Trophoblast cell (in vitro differentiated cells and primary cell): Measurements from ENCODE around the gene UBE2L3.

Experiments used
- DNase-seq, 2 donors: peaks; one replicate each; pipeline ENCODE4 v3.0.0-alpha.2; 2016
- H2AFZ ChIP-seq: 2 replicates; pipeline ENCODE4 v1.6.1; 2013; ENCODE audit warnings: low read length, moderate library complexity, mild to moderate bottlenecking; ENCODE audit not compliant: insufficient read depth, poor library complexity
- H2AK5ac ChIP-seq: 2 replicates; pipeline ENCODE4 v1.6.1; 2013; ENCODE audit warnings: mild to moderate bottlenecking, low read length
- H2BK120ac ChIP-seq: 2 replicates; pipeline ENCODE4 v1.6.1; 2013; ENCODE audit warnings: low read length, mild to moderate bottlenecking, moderate library complexity; ENCODE audit not compliant: insufficient read depth, poor library complexity
- H2BK12ac ChIP-seq: 2 replicates; pipeline ENCODE4 v1.6.1; 2013; ENCODE audit warnings: mild to moderate bottlenecking, low read length, moderate library complexity
- H2BK5ac ChIP-seq: 2 replicates; pipeline ENCODE4 v1.6.1; 2013; ENCODE audit warnings: low read length, low read depth, moderate library complexity, mild to moderate bottlenecking; ENCODE audit not compliant: poor library complexity
- H3K14ac ChIP-seq: 2 replicates; pipeline ENCODE4 v1.6.1; 2013; ENCODE audit warnings: mild to moderate bottlenecking, low read length
- H3K18ac ChIP-seq: 2 replicates; pipeline ENCODE4 v1.6.1; 2013; ENCODE audit warnings: mild to moderate bottlenecking, low read length
- H3K23ac ChIP-seq: 2 replicates; pipeline ENCODE4 v1.6.1; 2013; ENCODE audit warnings: low read length
- H3K27ac ChIP-seq: 2 replicates; pipeline ENCODE4 v1.5.1; 2013; ENCODE audit warnings: low read depth, mild to moderate bottlenecking, inconsistent platforms, low read length, moderate library complexity
- H3K27me3 ChIP-seq: 2 replicates; pipeline ENCODE4 v1.6.1; 2013; ENCODE audit warnings: inconsistent platforms, mild to moderate bottlenecking, low read length, moderate library complexity; ENCODE audit not compliant: insufficient read depth
- H3K36me3 ChIP-seq, 2 experiments: 1 replicate in 1 of 2; 2 replicates in 1 of 2; pipeline ENCODE4 v1.6.1; 2013; ENCODE audit warnings: low read length in 2 of 2, mild to moderate bottlenecking in 2 of 2, moderate library complexity in 1 of 2; ENCODE audit not compliant: insufficient read depth in 2 of 2, control insufficient read depth in 1 of 2
- H3K4ac ChIP-seq: 2 replicates; pipeline ENCODE4 v1.6.1; 2013; ENCODE audit warnings: low read depth, mild to moderate bottlenecking, low read length, moderate library complexity
- H3K4me1 ChIP-seq, 2 experiments: 1 replicate in 1 of 2; 2 replicates in 1 of 2; pipeline ENCODE4 v1.6.1; 2013; ENCODE audit warnings: low read length in 2 of 2, mild to moderate bottlenecking in 2 of 2, moderate library complexity in 1 of 2; ENCODE audit not compliant: insufficient read depth in 2 of 2, control insufficient read depth in 1 of 2
- H3K4me2 ChIP-seq: 2 replicates; pipeline ENCODE4 v1.6.1; 2013; ENCODE audit warnings: inconsistent platforms, mild to moderate bottlenecking, low read length, moderate library complexity
- H3K4me3 ChIP-seq: 2 replicates; pipeline ENCODE4 v1.5.1; 2013; ENCODE audit warnings: mild to moderate bottlenecking, low read depth, low read length, inconsistent platforms
- H3K79me1 ChIP-seq: one replicate; pipeline ENCODE4 v1.6.1; 2013; ENCODE audit warnings: low read length
- H3K79me2 ChIP-seq: 2 replicates; pipeline ENCODE4 v1.6.1; 2013; ENCODE audit warnings: low read length, mild to moderate bottlenecking; ENCODE audit not compliant: control insufficient read depth, insufficient read depth, poor library complexity
- H3K9ac ChIP-seq: 2 replicates; pipeline ENCODE4 v1.6.1; 2013; ENCODE audit warnings: mild to moderate bottlenecking, low read length
- H3K9me3 ChIP-seq: 2 replicates; pipeline ENCODE4 v1.6.1; 2013; ENCODE audit warnings: low read depth, mild to moderate bottlenecking, control low read depth, inconsistent platforms, low read length; ENCODE audit not compliant: insufficient read depth
- H4K12ac ChIP-seq: 2 replicates; pipeline ENCODE4 v1.6.1; 2013; ENCODE audit warnings: low read depth, mild to moderate bottlenecking, low read length, moderate library complexity
- H4K8ac ChIP-seq: 2 replicates; pipeline ENCODE4 v1.6.1; 2013; ENCODE audit warnings: low read depth, mild to moderate bottlenecking, low read length, moderate library complexity
- H4K91ac ChIP-seq: one replicate; pipeline ENCODE4 v1.6.1; 2013; ENCODE audit warnings: low read depth, mild to moderate bottlenecking, low read length, moderate library complexity
- WGBS: extraction: QIAGEN DNeasy Blood & Tissue Kit; methylation state at CpG from one replicate; pipeline ENCODE4 v1.1.7; 2013; ENCODE audit warnings: missing lambda C conversion rate; ENCODE audit not compliant: insufficient read length, insufficient coverage; ENCODE audit errors: extremely low coverage; 5-methylcytosine and 5-hydroxymethylcytosine counted together

UBE2L3 gene

DNA sequence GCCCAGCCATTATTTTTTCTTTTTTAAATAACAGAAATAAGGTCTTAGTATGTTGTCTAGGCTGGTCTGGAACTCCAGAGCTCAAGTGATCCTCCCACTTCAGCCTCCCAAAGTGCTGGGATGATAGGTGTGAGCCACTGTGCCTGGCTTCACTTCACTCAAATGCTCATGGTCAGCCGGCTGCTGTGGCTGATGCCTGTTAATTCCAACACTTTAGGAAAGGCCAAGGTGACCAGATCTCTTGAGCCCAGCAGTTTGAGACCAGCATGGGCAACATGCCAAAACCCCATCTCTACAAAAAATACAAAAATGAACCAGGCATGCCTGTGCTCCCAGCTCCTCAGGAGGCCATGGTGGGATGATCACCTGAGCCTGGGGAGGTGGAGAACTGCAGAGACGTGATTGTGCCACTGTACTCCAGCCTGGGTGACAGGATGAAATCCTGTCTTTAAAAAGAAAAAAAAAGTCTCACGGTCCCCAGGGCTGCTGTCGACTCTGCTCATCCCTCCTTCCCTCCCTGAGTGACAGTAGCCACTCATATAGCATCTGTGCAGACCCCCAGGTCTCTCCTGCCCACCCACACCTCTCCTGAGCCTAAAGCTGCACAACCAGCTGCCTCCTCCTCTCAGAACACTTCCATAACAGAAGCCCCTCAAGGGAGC lies 58.7 kb downstream of the UBE2L3 start:
- no CpG with 5 or more reads among the region's 4 CpGs for WGBS

DNA sequence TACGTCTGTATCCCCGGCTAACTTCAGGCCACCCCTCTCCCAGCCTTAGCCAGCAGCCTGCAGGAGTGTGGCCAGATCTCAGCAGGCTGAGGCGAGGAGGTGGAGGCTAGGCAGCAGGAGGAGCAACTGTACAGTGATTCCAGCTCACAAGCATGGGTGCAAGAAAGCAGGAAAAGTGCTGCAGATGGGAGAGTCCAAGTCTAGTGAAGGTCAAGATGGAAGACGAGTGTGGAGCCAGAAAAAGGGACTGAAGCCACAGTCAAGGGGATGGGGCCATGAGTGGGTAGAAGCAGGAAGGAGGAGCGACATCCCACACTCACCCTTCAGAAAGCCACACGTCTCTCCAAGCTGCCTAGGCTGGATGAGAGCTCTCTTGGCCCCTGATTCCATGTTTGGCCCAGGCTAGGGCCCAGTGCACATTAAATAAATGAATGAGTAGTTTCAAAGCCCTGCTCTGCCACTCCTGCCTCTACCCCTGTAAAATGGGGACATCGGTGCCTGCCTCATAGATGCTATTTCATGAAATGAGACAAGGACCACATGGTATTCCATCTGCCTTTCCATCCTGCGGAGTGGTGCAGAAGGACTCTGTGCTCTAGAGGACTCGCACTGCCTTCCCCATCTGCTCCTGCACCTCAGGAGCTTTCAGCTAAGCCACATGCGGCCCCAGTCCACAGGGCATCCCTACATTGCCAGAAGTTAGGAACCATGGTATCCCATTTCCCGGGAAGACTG lies 59.4 kb downstream of the UBE2L3 start:
- Histone ChIP-seq H3K23ac (no peak overlapping the region), H3K14ac (no peak overlapping the region), H3K18ac (no peak overlapping the region), H3K9ac (no peak overlapping the region), H4K12ac (no peak overlapping the region), H3K4ac (no peak overlapping the region), H3K4me2 (no peak overlapping the region), H3K27ac (no peak overlapping the region), H3K79me1 (peaks cover 7% of the 10 kb centered on the region), H4K91ac (no peak overlapping the region), H4K8ac (no peak overlapping the region), H2BK120ac (no peak overlapping the region), H2AK5ac (no peak overlapping the region), H3K36me3 (peaks cover 26 to 28% of the 10 kb centered on the region in 2 experiments), H3K4me1 (peaks cover 5 to 10% of the 10 kb centered on the region in 2 experiments), H3K4me3 (no peak overlapping the region), H2AFZ (no peak overlapping the region), H3K79me2 (peaks cover 10% of the 10 kb centered on the region), H2BK5ac (no peak overlapping the region), H2BK12ac (no peak overlapping the region), H3K27me3 (no peaks in the 10 kb centered on the region), H3K9me3 (peaks cover 6% of the 10 kb centered on the region)
- whole genome bisulfite sequencing: no CpG with 5 or more reads among the region's 11 CpGs
- no peak for DNase-seq

More for the DNA sequence above, 58.7 kb downstream of the UBE2L3 start:
- Histone ChIP-seq H4K8ac (no peak overlapping the region), H3K4me3 (no peak overlapping the region), H3K9me3 (peaks cover 6% of the 10 kb centered on the region), H4K91ac (no peak overlapping the region), H2BK12ac (no peak overlapping the region), H3K14ac (no peak overlapping the region), H3K36me3 (peaks cover 28 to 29% of the 10 kb centered on the region in 2 experiments), H2AK5ac (no peak overlapping the region), H3K4me2 (no peak overlapping the region), H3K18ac (no peak overlapping the region), H4K12ac (no peak overlapping the region), H3K79me1 (peaks cover 7% of the 10 kb centered on the region), H3K27ac (no peak overlapping the region), H2BK5ac (no peak overlapping the region), H3K79me2 (peaks cover 10% of the 10 kb centered on the region), H3K9ac (no peak overlapping the region), H2BK120ac (no peak overlapping the region), H3K27me3 (no peaks in the 10 kb centered on the region), H3K23ac (no peak overlapping the region), H3K4me1 (peaks cover 5 to 10% of the 10 kb centered on the region in 2 experiments), H2AFZ (no peak overlapping the region), H3K4ac (no peak overlapping the region)
- DNase-seq: no peak

DNA sequence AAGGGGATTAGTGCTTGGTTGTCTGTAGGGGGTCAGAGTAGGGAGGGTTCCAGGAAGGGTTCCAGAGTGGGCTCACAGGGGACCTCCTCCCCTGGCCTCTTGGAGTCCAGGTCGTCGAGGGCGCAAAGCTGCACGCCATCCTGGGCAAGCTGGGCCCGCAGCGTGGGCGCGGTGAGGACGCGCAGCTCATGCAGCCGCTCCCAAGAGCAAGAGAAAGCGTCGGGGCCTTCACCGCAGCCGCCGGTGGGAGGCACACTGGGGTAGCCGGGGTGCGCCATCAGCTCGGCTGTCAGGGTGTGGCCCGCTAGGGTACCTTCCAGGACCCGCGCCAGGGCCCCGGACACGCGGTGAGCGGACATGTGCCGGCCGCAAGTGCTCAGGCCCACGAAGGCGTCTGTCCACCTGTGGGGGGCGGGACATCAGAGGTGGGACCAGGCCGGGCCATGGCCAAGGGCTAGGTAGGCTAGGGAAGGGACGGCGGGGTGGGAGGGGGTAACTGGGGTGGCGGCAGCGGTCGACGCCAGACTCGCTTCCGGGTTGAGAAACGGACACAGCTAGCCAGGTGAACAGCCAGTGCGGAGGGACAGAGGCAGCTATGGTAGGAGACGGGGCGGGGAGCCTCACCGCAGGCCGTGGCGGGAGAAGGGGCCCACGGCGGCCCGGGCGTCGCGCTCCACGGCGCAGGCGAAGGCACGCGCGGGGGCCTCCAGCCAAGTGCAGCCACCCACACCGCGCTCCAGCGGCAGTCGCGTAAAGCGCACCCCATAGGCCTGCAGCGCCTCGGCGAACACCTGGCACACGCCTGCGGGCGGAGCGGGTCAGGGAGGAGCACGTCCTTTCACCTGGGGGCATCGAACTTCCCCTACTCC lies 61.1 kb downstream of the UBE2L3 start:
- Histone ChIP-seq H3K14ac (peak overlapping the region; percentile 44), H3K4me3 (peak overlapping the region; percentile 94), H4K8ac (peak overlapping the region; percentile 64), H3K4me1 (peaks cover 5 to 10% of the 10 kb centered on the region in 2 experiments), H2BK5ac (no peak overlapping the region), H3K9ac (no peak overlapping the region), H3K18ac (peak overlapping the region; percentile 4), H3K27ac (no peak overlapping the region), H4K91ac (peak overlapping the region; percentile 4), H3K36me3 (peaks cover 12 to 15% of the 10 kb centered on the region in 2 experiments), H3K4me2 (peak overlapping the region; percentile 85), H3K27me3 (no peaks in the 10 kb centered on the region), H3K79me2 (peaks cover 10% of the 10 kb centered on the region), H3K9me3 (peaks cover 8% of the 10 kb centered on the region), H2BK120ac (no peak overlapping the region), H2AK5ac (peak overlapping the region; percentile 69), H2AFZ (no peak overlapping the region), H3K4ac (peak overlapping the region; percentile 71), H3K23ac (no peak overlapping the region), H2BK12ac (no peak overlapping the region), H4K12ac (peak overlapping the region; percentile 13), H3K79me1 (peaks cover 7% of the 10 kb centered on the region)
- DNase-seq: no peak
- no CpG with 5 or more reads among the region's 74 CpGs for WGBS
